AG08395 (cell line): ENCODE measurements around the gene ACOX1.

Experiments used
- DNase-seq: peaks from one replicate; pipeline ENCODE4 v3.0.0; 2012; ENCODE audit warnings: mixed read lengths, low spot score

The ACOX1 gene

GRCh38 chr17:75909051-75909811 is 69.7 kb downstream of the ACOX1 start:
- no peak for DNase-seq

GRCh38 chr17:75908201-75908600 is 70.8 kb downstream of the ACOX1 start:
- peak; percentile 33 for DNase-seq

- no peak for DNase-seq
Observed at GRCh38 chr17:75906143-75906884, 72.7 kb downstream of the ACOX1 start.

- DNase-seq: peak; percentile 96
Observed at GRCh38 chr17:75904749-75905521, 74.0 kb downstream of the ACOX1 start, which contains the start of gene MRPL38. MRPL38 (minus strand) TSS chr17:75904884; CDS start chr17:75904875, 9 bp downstream.

GRCh38 chr17:75902406-75902805 is 76.6 kb downstream of the ACOX1 start:
- DNase-seq: no peak

- no peak for DNase-seq
Observed at GRCh38 chr17:75901727-75902126, 77.2 kb downstream of the ACOX1 start.

- no peak for DNase-seq
Observed at GRCh38 chr17:75900691-75901533, 78.1 kb downstream of the ACOX1 start.

- no peak for DNase-seq
Observed at GRCh38 chr17:75899767-75900468, 79.0 kb downstream of the ACOX1 start.

GRCh38 chr17:75899353-75899752 is 79.6 kb downstream of the ACOX1 start:
- DNase-seq: no peak

- DNase-seq: no peak
Observed at GRCh38 chr17:75898791-75899190, 80.2 kb downstream of the ACOX1 start.

- DNase-seq: no peak
Observed at GRCh38 chr17:75898065-75898464, 80.9 kb downstream of the ACOX1 start.

- DNase-seq: no peak
Observed at GRCh38 chr17:75897160-75898019, 81.6 kb downstream of the ACOX1 start.

GRCh38 chr17:75896415-75897159 is 82.4 kb downstream of the ACOX1 start, which contains the start of gene TRIM65:
TRIM65 (minus strand) TSS chr17:75896951; CDS start chr17:75896937, 14 bp downstream.
- peak; percentile 88 for DNase-seq

- peak; percentile 53 for DNase-seq
Observed at GRCh38 chr17:75895370-75896155, 83.4 kb downstream of the ACOX1 start.

GRCh38 chr17:75894049-75894733 is 84.8 kb downstream of the ACOX1 start:
- no peak for DNase-seq

- no peak for DNase-seq
Observed at GRCh38 chr17:75893305-75894048, 85.5 kb downstream of the ACOX1 start.
